ENCODE results near the gene WDR53. TPM values are rescaled to one million over a fixed set of nuclear protein-coding genes. Genes with fewer than 3 reads are reported as not detected.
A peak's percentile ranks its signal among the peaks of the same experiment; 100 is the strongest.

Gene WDR53
- total RNA-seq, 1 experiment from 2014 or later = 14.8 TPM

GRCh38 chr3:196609343-196609775 is 41.0 kb upstream of the WDR53 start:
- H3K9me3 ChIP-seq (ENCODE audit: control insufficient read depth in 1 of 2, insufficient read depth in 1 of 2, low read depth in 1 of 2, low read length in 2 of 2) = no peaks in the 10 kb centered on the region
- TF ChIP-seq CBX3 (IDR thresholded peaks at IDR 0.05; ENCODE audit: low read depth) = 0 out of 2 replicates have a peak, but pooled peaks have one; percentile 10
- no peak for TF ChIP-seq EZH2 (IDR thresholded peaks at IDR 0.05)
- TF ChIP-seq, protein P1, sequence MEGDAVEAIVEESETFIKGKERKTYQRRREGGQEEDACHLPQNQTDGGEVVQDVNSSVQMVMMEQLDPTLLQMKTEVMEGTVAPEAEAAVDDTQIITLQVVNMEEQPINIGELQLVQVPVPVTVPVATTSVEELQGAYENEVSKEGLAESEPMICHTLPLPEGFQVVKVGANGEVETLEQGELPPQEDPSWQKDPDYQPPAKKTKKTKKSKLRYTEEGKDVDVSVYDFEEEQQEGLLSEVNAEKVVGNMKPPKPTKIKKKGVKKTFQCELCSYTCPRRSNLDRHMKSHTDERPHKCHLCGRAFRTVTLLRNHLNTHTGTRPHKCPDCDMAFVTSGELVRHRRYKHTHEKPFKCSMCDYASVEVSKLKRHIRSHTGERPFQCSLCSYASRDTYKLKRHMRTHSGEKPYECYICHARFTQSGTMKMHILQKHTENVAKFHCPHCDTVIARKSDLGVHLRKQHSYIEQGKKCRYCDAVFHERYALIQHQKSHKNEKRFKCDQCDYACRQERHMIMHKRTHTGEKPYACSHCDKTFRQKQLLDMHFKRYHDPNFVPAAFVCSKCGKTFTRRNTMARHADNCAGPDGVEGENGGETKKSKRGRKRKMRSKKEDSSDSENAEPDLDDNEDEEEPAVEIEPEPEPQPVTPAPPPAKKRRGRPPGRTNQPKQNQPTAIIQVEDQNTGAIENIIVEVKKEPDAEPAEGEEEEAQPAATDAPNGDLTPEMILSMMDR (IDR thresholded peaks at IDR 0.05 in 2 of 3, conservative IDR thresholded peaks at IDR 0.05 in 1 of 3; ENCODE audit: borderline replicate concordance in 1 of 3, insufficient read depth in 1 of 3, low read depth in 2 of 3, low read length in 2 of 3) = peak; percentile 85 to 97 (median 95)
- 0 out of 2 replicates have a peak, but pooled peaks have one; percentile 31 for TF ChIP-seq SP1 (IDR thresholded peaks at IDR 0.05; ENCODE audit: low read depth)
- TF ChIP-seq ZNF274 (IDR thresholded peaks at IDR 0.05; ENCODE audit: low read depth, low read length) = no peak
- TF ChIP-seq FOSL1 (IDR thresholded peaks at IDR 0.05; ENCODE audit: low read depth) = no peak
- TF ChIP-seq RAD21 (IDR thresholded peaks at IDR 0.05; ENCODE audit: low read depth) = peak; percentile 98
- peak; percentile 59 for TF ChIP-seq MAX (IDR thresholded peaks at IDR 0.05)
- peak; percentile 48 for TF ChIP-seq YY1 (IDR thresholded peaks at IDR 0.05; ENCODE audit: extremely low read depth, insufficient replicate concordance, low read depth, low read length)
- peaks cover 22 to 41% of the 10 kb centered on the region in 2 experiments; a peak in 3 of 4 replicates for H3K4me1 ChIP-seq (ENCODE audit: control insufficient read depth in 1 of 2, insufficient read depth in 2 of 2, low read length in 2 of 2)
- H3K27me3 ChIP-seq (ENCODE audit: insufficient read depth, low read length) = no peaks in the 10 kb centered on the region
- intact Hi-C loops (cut with micrococcal nuclease) = loop anchor here (1.0 to 10.0 kb wide), 3 partner anchors 76 to 575 kb away; no protein-coding TSS in a partner anchor
- no peaks in the 10 kb centered on the region for H3K9me2 ChIP-seq (ENCODE audit: insufficient read depth)
- H3K4me3 ChIP-seq (replicated peaks in 1 of 2; ENCODE audit: low read depth in 1 of 2, low read length in 2 of 2) = no peak overlapping the region
- H3K4me2 ChIP-seq (ENCODE audit: low read length) = peak overlapping the region; percentile 49; the same call in 1 of the 2 replicates
- peak overlapping the region; percentile 96 for H2AFZ ChIP-seq (ENCODE audit: low read depth, low read length, poor library complexity, severe bottlenecking)
- ChIA-PET CTCF (interaction anchor here (0.6 to 4.8 kb wide), 18 partner anchors 8 to 361 kb away, joined by 3 to 62 read pairs (median 4); no protein-coding TSS in a partner anchor), RAD21 (ENCODE audit: low non-redundant PET in 1 of 2, low total read pairs in 2 of 2, uncharacterized antibody in 2 of 2, unreplicated experiment in 2 of 2) (interaction anchor here (0.7 to 1.6 kb wide), 7 partner anchors 76 to 360 kb away, joined by 3 to 14 read pairs (median 3); partner anchors contain the start of gene NCBP2 (in 1 of the 2)), POLR2A (interaction anchor here (0.6 to 1.3 kb wide), 2 partner anchors 76 to 81 kb away, joined by 3 to 6 read pairs; no protein-coding TSS in a partner anchor)
- no TSS peak for BruUV-seq (replicated peaks)
- no peaks in the 10 kb centered on the region for H4K20me1 ChIP-seq (ENCODE audit: insufficient read depth)
- peak; percentile 78 for DNase-seq (ENCODE audit: low read depth, low spot score)
- H3K9ac ChIP-seq (ENCODE audit: low read length) = 0 out of 2 replicates have a peak overlapping the region, but pooled peaks have one; percentile 7
- no peaks in the 10 kb centered on the region for H3K36me3 ChIP-seq (ENCODE audit: control insufficient read depth in 1 of 2, insufficient read depth in 2 of 2, low read length in 2 of 2)
- H3K27ac ChIP-seq (ENCODE audit: low read depth, low read length) = no peak overlapping the region
- no peaks in the 10 kb centered on the region for H3K79me2 ChIP-seq (ENCODE audit: insufficient read depth, low read length)
- peak; percentile 96 for ATAC-seq
